HEK293 (cell line): Measurements from ENCODE around the gene ZKSCAN1.

Source experiments
- KLF9 ChIP-seq: fragments of 450-650 bp; formaldehyde crosslinking; IDR thresholded peaks from 2 replicates; pipeline ENCODE4 v1.5.1; 2016; ENCODE audit warnings: missing biosample characterization, missing genetic modification characterization, low read depth
- MEIS1 ChIP-seq: sonication (generic); formaldehyde crosslinking; IDR thresholded peaks from 2 replicates; pipeline ENCODE4 v1.8.1; 2022; ENCODE audit warnings: missing genetic modification reagents, mild to moderate bottlenecking, borderline replicate concordance
- MYNN ChIP-seq: fragments of 450-650 bp; formaldehyde crosslinking; IDR thresholded peaks from 2 replicates; pipeline ENCODE4 v1.5.1; 2016; ENCODE audit warnings: missing biosample characterization, missing genetic modification characterization, borderline replicate concordance
- SCRT1 ChIP-seq: fragments of 450-650 bp; formaldehyde crosslinking; IDR thresholded peaks from 2 replicates; pipeline ENCODE4 v1.5.1; 2016; ENCODE audit warnings: missing biosample characterization, missing genetic modification characterization, borderline replicate concordance
- SP7 ChIP-seq: fragments of 450-650 bp; formaldehyde crosslinking; IDR thresholded peaks from 2 replicates; pipeline ENCODE4 v1.5.1; 2016; ENCODE audit warnings: missing biosample characterization, missing genetic modification characterization
- TSHZ1 ChIP-seq: fragments of 450-650 bp; formaldehyde crosslinking; IDR thresholded peaks from 2 replicates; pipeline ENCODE4 v1.5.1; 2016; ENCODE audit warnings: missing biosample characterization, missing genetic modification characterization, borderline replicate concordance
- WT1 ChIP-seq: fragments of 450-650 bp; formaldehyde crosslinking; IDR thresholded peaks from 2 replicates; pipeline ENCODE4 v1.5.1; 2016; ENCODE audit warnings: missing biosample characterization, missing genetic modification characterization
- ZFP3 ChIP-seq: fragments of 450-650 bp; formaldehyde crosslinking; IDR thresholded peaks from 2 replicates; pipeline ENCODE4 v1.5.1; 2016; ENCODE audit warnings: low read depth, missing biosample characterization, missing genetic modification characterization
- ZFP69B ChIP-seq: fragments of 450-650 bp; formaldehyde crosslinking; IDR thresholded peaks from 2 replicates; pipeline ENCODE4 v1.5.1; 2016; ENCODE audit warnings: missing biosample characterization, missing genetic modification characterization
- ZNF133 ChIP-seq: fragments of 450-650 bp; formaldehyde crosslinking; IDR thresholded peaks from 2 replicates; pipeline ENCODE4 v1.5.1; 2016; ENCODE audit warnings: missing biosample characterization, missing genetic modification characterization
- ZNF140 ChIP-seq: fragments of 450-650 bp; formaldehyde crosslinking; IDR thresholded peaks from 2 replicates; pipeline ENCODE4 v1.5.1; 2016; ENCODE audit warnings: missing biosample characterization, missing genetic modification characterization
- ZNF146 ChIP-seq: fragments of 450-650 bp; formaldehyde crosslinking; IDR thresholded peaks from 2 replicates; pipeline ENCODE4 v1.5.1; 2016; ENCODE audit warnings: missing biosample characterization, missing genetic modification characterization
- ZNF155 ChIP-seq: fragments of 450-650 bp; formaldehyde crosslinking; IDR thresholded peaks from 2 replicates; pipeline ENCODE4 v1.5.1; 2016; ENCODE audit warnings: missing biosample characterization, missing genetic modification characterization
- ZNF19 ChIP-seq: fragments of 450-650 bp; formaldehyde crosslinking; IDR thresholded peaks from 2 replicates; pipeline ENCODE4; 2016; ENCODE audit warnings: missing biosample characterization, missing genetic modification characterization, low read depth
- ZNF223 ChIP-seq: fragments of 450-650 bp; formaldehyde crosslinking; IDR thresholded peaks from 2 replicates; pipeline ENCODE4 v1.5.1; 2016; ENCODE audit warnings: missing biosample characterization, missing genetic modification characterization
- ZNF239 ChIP-seq: fragments of 450-650 bp; formaldehyde crosslinking; IDR thresholded peaks from 2 replicates; pipeline ENCODE4 v1.5.1; 2016; ENCODE audit warnings: missing biosample characterization, missing genetic modification characterization
- ZNF302 ChIP-seq: fragments of 450-650 bp; formaldehyde crosslinking; IDR thresholded peaks from 2 replicates; pipeline ENCODE4 v1.5.1; 2016; ENCODE audit warnings: missing biosample characterization, missing genetic modification characterization, low read depth
- ZNF37A ChIP-seq: fragments of 450-650 bp; IDR thresholded peaks from 2 replicates; pipeline ENCODE4 v1.5.1; 2018; ENCODE audit warnings: missing biosample characterization, missing genetic modification characterization
- ZNF501 ChIP-seq: fragments of 450-650 bp; formaldehyde crosslinking; IDR thresholded peaks from 2 replicates; pipeline ENCODE4 v1.5.1; 2016; ENCODE audit warnings: missing biosample characterization, missing genetic modification characterization
- ZNF518A ChIP-seq: fragments of 450-650 bp; formaldehyde crosslinking; conservative IDR thresholded peaks from 2 replicates; pipeline ENCODE4 v1.5.1; 2016; ENCODE audit warnings: low read depth, missing biosample characterization, missing genetic modification characterization
- ZNF521 ChIP-seq: fragments of 450-650 bp; formaldehyde crosslinking; IDR thresholded peaks from 2 replicates; pipeline ENCODE4 v1.5.1; 2017; ENCODE audit warnings: missing biosample characterization, mild to moderate bottlenecking, missing genetic modification characterization
- ZNF530 ChIP-seq: fragments of 450-650 bp; formaldehyde crosslinking; IDR thresholded peaks from 2 replicates; pipeline ENCODE4 v1.5.1; 2016; ENCODE audit warnings: low read depth, missing biosample characterization, missing genetic modification characterization
- ZNF585B ChIP-seq: fragments of 450-650 bp; formaldehyde crosslinking; IDR thresholded peaks from 2 replicates; pipeline ENCODE4 v1.5.1; 2016; ENCODE audit warnings: missing biosample characterization, missing genetic modification characterization
- ZNF623 ChIP-seq: fragments of 450-650 bp; formaldehyde crosslinking; IDR thresholded peaks from 2 replicates; pipeline ENCODE4 v1.5.1; 2016; ENCODE audit warnings: missing biosample characterization, missing genetic modification characterization
- ZNF626 ChIP-seq: fragments of 450-650 bp; sonication (Bioruptor Pico); formaldehyde crosslinking; IDR thresholded peaks from 2 replicates; pipeline ENCODE4 v1.5.1; 2018; ENCODE audit warnings: missing biosample characterization, missing genetic modification characterization, inconsistent platforms
- ZNF654 ChIP-seq: fragments of 450-650 bp; formaldehyde crosslinking; IDR thresholded peaks from 2 replicates; pipeline ENCODE4 v1.5.1; 2016; ENCODE audit warnings: low read depth, missing biosample characterization, missing genetic modification characterization
- ZNF704 ChIP-seq: fragments of 450-650 bp; formaldehyde crosslinking; IDR thresholded peaks from 2 replicates; pipeline ENCODE4 v1.5.1; 2016; ENCODE audit warnings: missing biosample characterization, missing genetic modification characterization
- ZNF777 ChIP-seq: fragments of 450-650 bp; formaldehyde crosslinking; IDR thresholded peaks from 2 replicates; pipeline ENCODE4 v1.5.1; 2017; ENCODE audit warnings: missing biosample characterization, missing genetic modification characterization, borderline replicate concordance
- ZNF792 ChIP-seq: fragments of 450-650 bp; formaldehyde crosslinking; IDR thresholded peaks from 2 replicates; pipeline ENCODE4 v1.5.1; 2016; ENCODE audit warnings: missing biosample characterization, missing genetic modification characterization
- ZSCAN23 ChIP-seq: fragments of 450-650 bp; formaldehyde crosslinking; IDR thresholded peaks from 2 replicates; pipeline ENCODE4 v1.5.1; 2016; ENCODE audit warnings: missing biosample characterization, missing genetic modification characterization
- TF ChIP-seq, protein P1 (sequence below): fragments of 450-650 bp; formaldehyde crosslinking; IDR thresholded peaks from 2 replicates; pipeline ENCODE4 v1.5.1; 2016; ENCODE audit warnings: missing biosample characterization, missing genetic modification characterization

ZKSCAN1 gene

DNA sequence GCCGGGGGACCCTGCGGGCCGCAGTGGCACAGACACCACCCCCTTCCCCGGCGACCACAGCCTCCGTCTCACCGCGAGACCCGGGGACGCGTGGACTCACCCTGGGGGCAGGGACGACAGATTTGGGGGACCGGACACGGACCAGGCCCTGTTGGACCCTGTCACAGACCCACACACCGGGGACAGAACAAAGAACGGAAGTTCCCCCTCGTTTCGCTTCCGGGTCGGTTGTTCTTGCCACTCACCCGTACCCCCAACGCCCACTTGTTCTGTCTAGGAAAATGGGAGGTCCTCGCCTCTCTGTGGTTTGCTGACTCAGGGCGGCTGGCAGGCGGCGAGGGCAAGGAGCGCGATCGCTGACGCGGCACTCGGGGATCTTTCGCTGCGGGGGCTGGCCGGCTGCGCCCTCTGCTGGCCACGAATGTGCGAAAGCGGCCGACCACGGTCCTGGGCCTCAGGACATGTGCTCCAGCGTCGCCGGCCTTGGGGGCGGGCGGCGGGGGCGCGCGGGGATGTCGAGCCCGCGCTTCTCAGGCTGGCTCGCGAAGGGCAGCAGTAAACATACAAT, 66.2 kb downstream of the ZKSCAN1 start, which contains the start of gene ZNF3 (continued):
- TF ChIP-seq ZNF792, result no peak
- TF ChIP-seq SCRT1 (tag by site-specific recombination), result no peak
- no peak for TF ChIP-seq MEIS1 (CRISPR knock-in tag)
- TF ChIP-seq ZNF133 (tag by site-specific recombination), result no peak
- TF ChIP-seq ZNF654 (tag by site-specific recombination), result peak; percentile 64
- TF ChIP-seq ZNF302, result no peak
- TF ChIP-seq ZNF777 (tag by site-specific recombination), result no peak
- TF ChIP-seq ZNF501 (tag by site-specific recombination), result peak; percentile 96
- TF ChIP-seq ZNF623 (tag by site-specific recombination), result no peak; the same call in 1 of the 2 replicates
- peak; percentile 53 for TF ChIP-seq TSHZ1 (tag by site-specific recombination)
- TF ChIP-seq KLF9 (tag by site-specific recombination), result peak; percentile 83
- TF ChIP-seq ZNF239, result no peak
- peak; percentile 68; the same call in 1 of the 2 replicates for TF ChIP-seq ZFP69B
- no peak for TF ChIP-seq ZNF19 (tag by site-specific recombination)
- TF ChIP-seq, protein P1, sequence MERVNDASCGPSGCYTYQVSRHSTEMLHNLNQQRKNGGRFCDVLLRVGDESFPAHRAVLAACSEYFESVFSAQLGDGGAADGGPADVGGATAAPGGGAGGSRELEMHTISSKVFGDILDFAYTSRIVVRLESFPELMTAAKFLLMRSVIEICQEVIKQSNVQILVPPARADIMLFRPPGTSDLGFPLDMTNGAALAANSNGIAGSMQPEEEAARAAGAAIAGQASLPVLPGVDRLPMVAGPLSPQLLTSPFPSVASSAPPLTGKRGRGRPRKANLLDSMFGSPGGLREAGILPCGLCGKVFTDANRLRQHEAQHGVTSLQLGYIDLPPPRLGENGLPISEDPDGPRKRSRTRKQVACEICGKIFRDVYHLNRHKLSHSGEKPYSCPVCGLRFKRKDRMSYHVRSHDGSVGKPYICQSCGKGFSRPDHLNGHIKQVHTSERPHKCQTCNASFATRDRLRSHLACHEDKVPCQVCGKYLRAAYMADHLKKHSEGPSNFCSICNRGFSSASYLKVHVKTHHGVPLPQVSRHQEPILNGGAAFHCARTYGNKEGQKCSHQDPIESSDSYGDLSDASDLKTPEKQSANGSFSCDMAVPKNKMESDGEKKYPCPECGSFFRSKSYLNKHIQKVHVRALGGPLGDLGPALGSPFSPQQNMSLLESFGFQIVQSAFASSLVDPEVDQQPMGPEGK (tag by site-specific recombination), result peak; percentile 95
- no peak for TF ChIP-seq ZNF521 (tag by site-specific recombination)
- 0 out of 2 replicates have a peak, but pooled peaks have one; percentile 17 for TF ChIP-seq ZSCAN23
- TF ChIP-seq MYNN (tag by site-specific recombination), result no peak
- TF ChIP-seq ZNF585B (tag by site-specific recombination), result no peak
- no peak for TF ChIP-seq ZNF155 (tag by site-specific recombination)
- no peak for TF ChIP-seq ZNF140 (tag by site-specific recombination)
- peak; percentile 98 for TF ChIP-seq ZNF518A (tag by site-specific recombination)
- no peak for TF ChIP-seq ZFP3 (tag by site-specific recombination)
- TF ChIP-seq ZNF37A, result no peak
- no peak for TF ChIP-seq WT1 (tag by site-specific recombination)
- TF ChIP-seq ZNF146 (tag by site-specific recombination), result no peak
- TF ChIP-seq ZNF626 (tag by site-specific recombination), result no peak
- no peak for TF ChIP-seq ZNF223 (tag by site-specific recombination)
- TF ChIP-seq ZNF704 (tag by site-specific recombination), result no peak
- peak; percentile 92 for TF ChIP-seq SP7 (tag by site-specific recombination)
- TF ChIP-seq ZNF530, result no peak
